Transverse colon (tissue), 4 donors: ENCODE measurements around the gene MYOCD. TPM values are rescaled to one million over a fixed set of nuclear protein-coding genes. Genes with fewer than 3 reads are reported as not detected.

ENCODE experiments used
- DNase-seq: peaks from one replicate; pipeline ENCODE4 v3.0.0-alpha.2; 2019
- H3K27ac ChIP-seq, 4 donors: fragments of 200-600 bp; sonication (generic); 2 replicates each; pipeline ENCODE4 v1.5.1; 2016 to 2018; ENCODE audit warnings: inconsistent platforms in 4 of 4
- H3K27me3 ChIP-seq: fragments of 200-600 bp; sonication (generic); 2 replicates; pipeline ENCODE4 v1.5.1; 2017; ENCODE audit warnings: inconsistent platforms
- H3K36me3 ChIP-seq, 4 donors: fragments of 200-600 bp; sonication (generic); 2 replicates each; pipeline ENCODE4 v1.5.1; 2017 to 2019; ENCODE audit warnings: inconsistent platforms in 4 of 4
- H3K4me1 ChIP-seq, 4 donors: fragments of 200-600 bp; sonication (generic); 2 replicates each; pipeline ENCODE4 v1.5.1; 2017 to 2020; ENCODE audit warnings: inconsistent platforms in 4 of 4
- H3K4me3 ChIP-seq, 4 donors: fragments of 200-600 bp; sonication (generic); 1 replicate in 1 of 4; 2 replicates in 3 of 4; pipeline versions ENCODE4 v1.5.1 to v1.6.1; 2017 to 2019; ENCODE audit warnings: inconsistent platforms in 4 of 4
- H3K9me3 ChIP-seq, 2 donors: fragments of 200-600 bp; sonication (generic); 2 replicates each; pipeline ENCODE4 v1.5.1; 2017 to 2019; ENCODE audit warnings: inconsistent platforms in 2 of 2
- CTCF ChIP-seq, 5 experiments: fragments of 200-600 bp in 3 of 5; fragments of 450-650 bp in 2 of 5; sonication (generic) in 3 of 5; IDR thresholded peaks; 1 replicate in 2 of 5; 2 replicates in 3 of 5; pipeline ENCODE4 v1.5.1; 2016 to 2017; ENCODE audit warnings: antibody characterized with exemption in 5 of 5, inconsistent platforms in 3 of 5, mild to moderate bottlenecking in 2 of 5, moderate library complexity in 1 of 5
- EP300 ChIP-seq: sonication (generic); formaldehyde crosslinking; IDR thresholded peaks from one replicate; pipeline ENCODE4 v1.6.1; 2017; ENCODE audit warnings: antibody characterized with exemption, low read depth
- POLR2A ChIP-seq: fragments of 450-650 bp; IDR thresholded peaks from one replicate; pipeline ENCODE4 v1.6.1; 2016; ENCODE audit warnings: antibody characterized with exemption, mild to moderate bottlenecking, moderate library complexity
- POLR2AphosphoS5 ChIP-seq, 3 donors: sonication (generic); formaldehyde crosslinking; IDR thresholded peaks; one replicate each; pipeline ENCODE4 v1.6.1; 2016; ENCODE audit warnings: antibody characterized with exemption in 3 of 3
- WGBS, 2 donors: methylation state at CpG; one replicate each; pipeline ENCODE4 v1.1.5; 2018; ENCODE audit warnings: low coverage in 1 of 2; 5-methylcytosine and 5-hydroxymethylcytosine counted together
- in situ Hi-C, 4 donors: fragments of 200-750 bp; cut with MboI; loops; one replicate each; pipeline versions ENCODE4 v1.15.0 to v1.15.1; 2017; ENCODE audit warnings: low sequenced_read_pairs in 3 of 4, low pct_ligation_motif_present in 1 of 4, low pct_unique_long_range_greater_than_20kb in 1 of 4
- intact Hi-C: fragments of 100-400 bp; cut with DNase I; formaldehyde crosslinking; loops from one replicate; pipeline ENCODE4 v1.15.1; 2023; ENCODE audit warnings: low total_unique reads
- total RNA-seq, 4 donors: library from RNA; depleted of rRNA; stranded (reverse); fragments of >200 nt; gene quantifications; one replicate each; pipeline ENCODE4 v1.1.0, GENCODE V29; 2016

The MYOCD gene
- total RNA-seq = 10 to 100 TPM; 15.9 to 59.1 (median 35.0) TPM

GRCh38 chr17:12665263-12666210 lies at the start of gene MYOCD:
TSS of gene MYOCD (plus strand) at chr17:12665890. CDS start at chr17:12666189, 299 bp downstream.
- Histone ChIP-seq H3K9me3 (no peaks in the 10 kb centered on the region), H3K4me3 (peak within 1 kb of the TSS; percentile 47 to 76 (median 60)), H3K27me3 (peaks cover 38% of the 10 kb centered on the region), H3K4me1 (peaks cover 0 to 12% (median 5%) of the 10 kb centered on the region in 4 donors), H3K27ac (peak within 1 kb of the TSS; percentile 80 to 95 (median 88)), H3K36me3 (no peaks in the 10 kb centered on the region)
- TF ChIP-seq CTCF (IDR thresholded peaks at IDR 0.05) (no peak), POLR2A (peak; percentile 18), POLR2AphosphoS5 (IDR thresholded peaks at IDR 0.05) (peak in 2 of 3 donors; percentile 11 to 26)
- WGBS, 2 donors = 2% methylated on average over 78 of the region's 78 CpGs; no CpG with 5 or more reads in 1 of the 2 donors
- intact Hi-C loops = loop anchor here (5.0 to 10.0 kb wide), 4 partner anchors 118 to 481 kb away; no protein-coding TSS in a partner anchor
- peak; percentile 27 for DNase-seq
- in situ Hi-C loops = loop anchor here in 3 of 4 donors (10.0 to 25.0 kb wide), 3 partner anchors 403 to 428 kb away; no protein-coding TSS in a partner anchor

- intact Hi-C loops = no loop called here
- Histone ChIP-seq H3K9me3 (no peaks in the 10 kb centered on the region), H3K4me3 (no peak overlapping the region), H3K4me1 (no peaks in the 10 kb centered on the region), H3K27me3 (no peaks in the 10 kb centered on the region), H3K27ac (no peak overlapping the region), H3K36me3 (no peaks in the 10 kb centered on the region)
- DNase-seq = no peak
- 86 to 94% methylated on average over 2 of the region's 2 CpGs for WGBS, 2 donors
- TF ChIP-seq POLR2A (no peak), EP300 (no peak), CTCF (IDR thresholded peaks at IDR 0.05) (no peak), POLR2AphosphoS5 (IDR thresholded peaks at IDR 0.05) (no peak)
- in situ Hi-C loops = no loop called here
Observed at GRCh38 chr17:12616161-12616560, 49.5 kb upstream of the MYOCD start.

- no peak for DNase-seq
- WGBS, 2 donors = 85 to 100% methylated on average over 1 to 2 of the region's 2 CpGs
- in situ Hi-C loops = no loop called here
- H3K4me1 ChIP-seq = no peaks in the 10 kb centered on the region
- H3K27ac ChIP-seq = no peak overlapping the region
- H3K27me3 ChIP-seq = no peaks in the 10 kb centered on the region
- H3K36me3 ChIP-seq = no peaks in the 10 kb centered on the region
- H3K4me3 ChIP-seq = no peak overlapping the region
- TF ChIP-seq POLR2A = no peak
- no peak for TF ChIP-seq CTCF (IDR thresholded peaks at IDR 0.05)
- no peak for TF ChIP-seq POLR2AphosphoS5 (IDR thresholded peaks at IDR 0.05)
- TF ChIP-seq EP300 = no peak
- intact Hi-C loops = no loop called here
- H3K9me3 ChIP-seq = no peaks in the 10 kb centered on the region
Observed at GRCh38 chr17:12618557-12618956, 47.1 kb upstream of the MYOCD start.

GRCh38 chr17:12619459-12620199 lies 46.1 kb upstream of the MYOCD start:
- TF ChIP-seq EP300 (no peak), CTCF (IDR thresholded peaks at IDR 0.05) (no peak), POLR2AphosphoS5 (IDR thresholded peaks at IDR 0.05) (no peak), POLR2A (no peak)

More at GRCh38 chr17:12619459-12620199, 46.1 kb upstream of the MYOCD start:
- H3K36me3 ChIP-seq = no peaks in the 10 kb centered on the region
- no peaks in the 10 kb centered on the region for H3K4me1 ChIP-seq
- no peaks in the 10 kb centered on the region for H3K27me3 ChIP-seq
- H3K9me3 ChIP-seq = no peaks in the 10 kb centered on the region
- WGBS, 2 donors = 78 to 79% methylated on average over 5 to 7 of the region's 7 CpGs
- in situ Hi-C loops (no loop called here), intact Hi-C loops (no loop called here)
- no peak for DNase-seq
- H3K4me3 ChIP-seq = no peak overlapping the region
- H3K27ac ChIP-seq = no peak overlapping the region
